HEK293 (cell line): Measurements from ENCODE around the gene SLC35G6.
"Not testable (repeated sequence)": the region's sequence is repeated elsewhere in the genome, so short reads cannot be mapped to it uniquely, and the experiment has no call there.

Experiments
- REST ChIP-seq: fragments of 450-650 bp; formaldehyde crosslinking; IDR thresholded peaks from 2 replicates; pipeline ENCODE4 v1.5.1; 2016; ENCODE audit warnings: missing biosample characterization, missing genetic modification characterization
- TF ChIP-seq, protein P1 (sequence below): fragments of 450-650 bp; formaldehyde crosslinking; IDR thresholded peaks from 2 replicates; pipeline ENCODE4 v1.5.1; 2016; ENCODE audit warnings: missing biosample characterization, missing genetic modification characterization

GRCh38 chr17:7474767-7475166 is 6.5 kb upstream of the SLC35G6 start:
- not testable (repeated sequence) for TF ChIP-seq REST (tag by site-specific recombination)
- TF ChIP-seq, protein P1, sequence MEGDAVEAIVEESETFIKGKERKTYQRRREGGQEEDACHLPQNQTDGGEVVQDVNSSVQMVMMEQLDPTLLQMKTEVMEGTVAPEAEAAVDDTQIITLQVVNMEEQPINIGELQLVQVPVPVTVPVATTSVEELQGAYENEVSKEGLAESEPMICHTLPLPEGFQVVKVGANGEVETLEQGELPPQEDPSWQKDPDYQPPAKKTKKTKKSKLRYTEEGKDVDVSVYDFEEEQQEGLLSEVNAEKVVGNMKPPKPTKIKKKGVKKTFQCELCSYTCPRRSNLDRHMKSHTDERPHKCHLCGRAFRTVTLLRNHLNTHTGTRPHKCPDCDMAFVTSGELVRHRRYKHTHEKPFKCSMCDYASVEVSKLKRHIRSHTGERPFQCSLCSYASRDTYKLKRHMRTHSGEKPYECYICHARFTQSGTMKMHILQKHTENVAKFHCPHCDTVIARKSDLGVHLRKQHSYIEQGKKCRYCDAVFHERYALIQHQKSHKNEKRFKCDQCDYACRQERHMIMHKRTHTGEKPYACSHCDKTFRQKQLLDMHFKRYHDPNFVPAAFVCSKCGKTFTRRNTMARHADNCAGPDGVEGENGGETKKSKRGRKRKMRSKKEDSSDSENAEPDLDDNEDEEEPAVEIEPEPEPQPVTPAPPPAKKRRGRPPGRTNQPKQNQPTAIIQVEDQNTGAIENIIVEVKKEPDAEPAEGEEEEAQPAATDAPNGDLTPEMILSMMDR (tag by site-specific recombination), result not testable (repeated sequence)
